HG02571 (cell line): ENCODE results near the gene PLAC9.
"Not testable (repeated sequence)": the region's sequence is repeated elsewhere in the genome, so short reads cannot be mapped to it uniquely, and the experiment has no call there.

Experiments
- ATAC-seq: cut with Tn5 transposase; IDR thresholded peaks from one replicate; pipeline ENCODE4 v1.9.1; 2021; ENCODE audit warnings: mild to moderate bottlenecking, moderate library complexity; ENCODE audit not compliant: unreplicated experiment

PLAC9 gene

GRCh38 chr10:80137920-80138319, 5.4 kb downstream of the PLAC9 start:
- ATAC-seq = no peak

- no peak for ATAC-seq
Measured at GRCh38 chr10:80139265-80139664, 6.7 kb downstream of the PLAC9 start.

- no peak for ATAC-seq
Measured at GRCh38 chr10:80140251-80140650, 7.7 kb downstream of the PLAC9 start.

GRCh38 chr10:80141696-80142460, 9.3 kb downstream of the PLAC9 start:
- no peak for ATAC-seq

GRCh38 chr10:80144067-80144695, 11.7 kb downstream of the PLAC9 start:
- ATAC-seq = peak; percentile 58

GRCh38 chr10:80144696-80145131, 12.2 kb downstream of the PLAC9 start:
- ATAC-seq = peak; percentile 25

GRCh38 chr10:80145406-80146308, 13.1 kb downstream of the PLAC9 start:
- ATAC-seq = not testable (repeated sequence)

GRCh38 chr10:80146918-80147317, 14.4 kb downstream of the PLAC9 start:
- no peak for ATAC-seq

- ATAC-seq = no peak
Measured at GRCh38 chr10:80148166-80148805, 15.8 kb downstream of the PLAC9 start.

- ATAC-seq = no peak
Measured at GRCh38 chr10:80149123-80149522, 16.6 kb downstream of the PLAC9 start.

- no peak for ATAC-seq
Measured at GRCh38 chr10:80150172-80150571, 17.6 kb downstream of the PLAC9 start.

- no peak for ATAC-seq
Measured at GRCh38 chr10:80152820-80153219, 20.3 kb downstream of the PLAC9 start.

GRCh38 chr10:80153460-80153859, 20.9 kb downstream of the PLAC9 start:
- ATAC-seq = no peak

GRCh38 chr10:80154626-80154977, 22.1 kb downstream of the PLAC9 start:
- ATAC-seq = no peak

GRCh38 chr10:80154978-80155695, 22.6 kb downstream of the PLAC9 start:
- ATAC-seq = no peak

- no peak for ATAC-seq
Measured at GRCh38 chr10:80155696-80156215, 23.2 kb downstream of the PLAC9 start.

- ATAC-seq = no peak
Measured at GRCh38 chr10:80156216-80156615, 23.7 kb downstream of the PLAC9 start.

GRCh38 chr10:80157561-80157960, 25.0 kb downstream of the PLAC9 start:
- ATAC-seq = no peak

- ATAC-seq = no peak
Measured at GRCh38 chr10:80158126-80158525, 25.6 kb downstream of the PLAC9 start.

- no peak for ATAC-seq
Measured at GRCh38 chr10:80158598-80159127, 26.1 kb downstream of the PLAC9 start.
